Vagina (tissue), 2 donors: Measurements from ENCODE around the gene CXCL1. TPM values are rescaled to one million over a fixed set of nuclear protein-coding genes. Genes with fewer than 3 reads are reported as not detected.
"Not testable (repeated sequence)": the region's sequence is repeated elsewhere in the genome, so short reads cannot be mapped to it uniquely, and the experiment has no call there.

ENCODE experiments used
- DNase-seq, 2 donors: peaks; one replicate each; pipeline ENCODE4 v3.0.0-alpha.2; 2017; ENCODE audit errors: extremely low spot score in 2 of 2
- H3K27ac ChIP-seq: fragments of 200-600 bp; sonication (generic); one replicate; pipeline ENCODE4 v1.5.1; 2019
- H3K27me3 ChIP-seq: fragments of 200-600 bp; sonication (generic); one replicate; pipeline ENCODE4 v1.5.1; 2019
- H3K36me3 ChIP-seq, 2 donors: fragments of 200-600 bp; sonication (generic); one replicate each; pipeline ENCODE4 v1.5.1; 2017 to 2019
- H3K4me1 ChIP-seq: fragments of 200-600 bp; sonication (generic); one replicate; pipeline ENCODE4 v1.5.1; 2019
- H3K4me3 ChIP-seq, 2 donors: fragments of 200-600 bp; sonication (generic); 1 replicate in 1 of 2; 2 replicates in 1 of 2; pipeline ENCODE4 v1.5.1; 2016 to 2019
- H3K9me3 ChIP-seq: fragments of 200-600 bp; sonication (generic); one replicate; pipeline ENCODE4 v1.5.1; 2019
- CTCF ChIP-seq, 3 experiments: fragments of 450-650 bp in 2 of 3; fragments of 200-600 bp in 1 of 3; sonication (generic) in 1 of 3; IDR thresholded peaks; one replicate each; pipeline ENCODE4 v1.5.1; 2017 to 2019; ENCODE audit warnings: antibody characterized with exemption in 3 of 3, mild to moderate bottlenecking in 2 of 3, moderate library complexity in 2 of 3
- POLR2A ChIP-seq, 2 donors: fragments of 450-650 bp; IDR thresholded peaks; one replicate each; pipeline ENCODE4 v1.6.1; 2017; ENCODE audit warnings: antibody characterized with exemption in 2 of 2, mild to moderate bottlenecking in 2 of 2, moderate library complexity in 2 of 2
- POLR2AphosphoS5 ChIP-seq, 2 donors: sonication (generic); formaldehyde crosslinking; IDR thresholded peaks; one replicate each; pipeline ENCODE4 v1.9.0; 2017; ENCODE audit warnings: antibody characterized with exemption in 2 of 2, mild to moderate bottlenecking in 2 of 2, low read depth in 1 of 2; ENCODE audit not compliant: insufficient read depth in 1 of 2
- intact Hi-C: fragments of 100-400 bp; cut with DNase I; formaldehyde crosslinking; loops from one replicate; pipeline ENCODE4 v1.15.1; 2023
- total RNA-seq: library from RNA; depleted of rRNA; stranded (reverse); fragments of >200 nt; gene quantifications from one replicate; pipeline ENCODE4 v1.2.3, GENCODE V29; 2016

The CXCL1 gene
- total RNA-seq, 1 donor from 2014 or later = 26.3 TPM

GRCh38 chr4:73895201-73896175 is 26.3 kb downstream of the CXCL1 start:
- DNase-seq = no peak
- intact Hi-C loops = no loop called here
- Histone ChIP-seq H3K4me3 (no peak overlapping the region), H3K27me3 (no peaks in the 10 kb centered on the region), H3K9me3 (no peaks in the 10 kb centered on the region), H3K27ac (no peak overlapping the region), H3K36me3 (no peaks in the 10 kb centered on the region), H3K4me1 (no peaks in the 10 kb centered on the region)
- TF ChIP-seq POLR2A (IDR thresholded peaks at IDR 0.05) (no peak), CTCF (IDR thresholded peaks at IDR 0.05) (no peak)

- TF ChIP-seq POLR2AphosphoS5 (IDR thresholded peaks at IDR 0.05; ENCODE audit: insufficient read depth in 1 of 2, low read depth in 1 of 2) = no peak
- TF ChIP-seq CTCF (IDR thresholded peaks at IDR 0.05) = no peak
- TF ChIP-seq POLR2A (IDR thresholded peaks at IDR 0.05) = no peak
- no peaks in the 10 kb centered on the region for H3K9me3 ChIP-seq
- no peaks in the 10 kb centered on the region for H3K36me3 ChIP-seq
- no peaks in the 10 kb centered on the region for H3K4me1 ChIP-seq
- no peak for DNase-seq
- no peaks in the 10 kb centered on the region for H3K27me3 ChIP-seq
- H3K27ac ChIP-seq = no peak overlapping the region
- intact Hi-C loops = no loop called here
- H3K4me3 ChIP-seq = no peak overlapping the region
Measured at GRCh38 chr4:73896416-73896815, 27.2 kb downstream of the CXCL1 start.

GRCh38 chr4:73897380-73898136 is 28.4 kb downstream of the CXCL1 start:
- TF ChIP-seq POLR2A (IDR thresholded peaks at IDR 0.05) (no peak), POLR2AphosphoS5 (IDR thresholded peaks at IDR 0.05; ENCODE audit: insufficient read depth in 1 of 2, low read depth in 1 of 2) (no peak), CTCF (IDR thresholded peaks at IDR 0.05) (no peak)
- Histone ChIP-seq H3K4me3 (no peak overlapping the region), H3K27ac (no peak overlapping the region), H3K4me1 (no peaks in the 10 kb centered on the region), H3K9me3 (no peaks in the 10 kb centered on the region), H3K36me3 (no peaks in the 10 kb centered on the region), H3K27me3 (no peaks in the 10 kb centered on the region)
- DNase-seq = no peak
- intact Hi-C loops = no loop called here

- H3K4me3 ChIP-seq, intact Hi-C loops, H3K27ac ChIP-seq, H3K9me3 ChIP-seq, H3K27me3 ChIP-seq, DNase-seq, H3K36me3 ChIP-seq, H3K4me1 ChIP-seq: not testable (repeated sequence)
Measured at GRCh38 chr4:73899338-73899737, 30.1 kb downstream of the CXCL1 start.

GRCh38 chr4:73901031-73901430 is 31.8 kb downstream of the CXCL1 start:
- H3K27ac ChIP-seq = no peak overlapping the region
- H3K27me3 ChIP-seq = no peaks in the 10 kb centered on the region
- H3K4me1 ChIP-seq = no peaks in the 10 kb centered on the region
- intact Hi-C loops = no loop called here
- no peaks in the 10 kb centered on the region for H3K36me3 ChIP-seq
- no peak for DNase-seq
- no peak overlapping the region for H3K4me3 ChIP-seq
- TF ChIP-seq CTCF (IDR thresholded peaks at IDR 0.05) (no peak), POLR2A (IDR thresholded peaks at IDR 0.05) (no peak), POLR2AphosphoS5 (IDR thresholded peaks at IDR 0.05; ENCODE audit: insufficient read depth in 1 of 2, low read depth in 1 of 2) (no peak)
- no peaks in the 10 kb centered on the region for H3K9me3 ChIP-seq
